HL-60 (cell line): ENCODE data around the gene ROBO1.

Source experiments
- GABPA ChIP-seq: IDR thresholded peaks from 2 replicates; pipeline ENCODE4 v1.6.1; 2012; ENCODE audit warnings: low read depth
- POLR2AphosphoS5 ChIP-seq: IDR thresholded peaks from 2 replicates; pipeline ENCODE4 v1.6.1; 2012; ENCODE audit warnings: low read depth
- TF ChIP-seq, protein P1 (sequence below): IDR thresholded peaks from one replicate; pipeline ENCODE4 v1.5.1; 2011; ENCODE audit warnings: low read length, control low read depth, inconsistent platforms; ENCODE audit not compliant: insufficient read depth

DNA sequence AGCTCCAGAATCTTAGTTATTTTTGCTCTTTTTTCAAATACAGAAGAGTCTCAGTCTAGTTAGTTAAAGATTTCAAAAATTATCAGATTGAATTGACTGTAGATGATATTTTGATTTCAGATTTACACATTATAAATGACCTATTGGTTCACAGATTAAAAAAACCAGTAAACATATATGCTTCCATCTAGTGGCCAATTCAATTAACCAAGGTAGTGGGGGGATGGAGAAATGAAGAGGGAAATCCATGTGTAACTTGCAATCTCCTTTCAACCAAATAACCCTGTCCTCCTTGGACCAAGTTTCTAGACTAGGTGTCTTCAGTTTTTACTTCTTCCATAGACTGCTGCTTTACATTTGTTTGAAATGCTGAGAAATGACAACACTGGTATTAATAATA lies 789.8 kb downstream of the ROBO1 start:
- TF ChIP-seq, protein P1, sequence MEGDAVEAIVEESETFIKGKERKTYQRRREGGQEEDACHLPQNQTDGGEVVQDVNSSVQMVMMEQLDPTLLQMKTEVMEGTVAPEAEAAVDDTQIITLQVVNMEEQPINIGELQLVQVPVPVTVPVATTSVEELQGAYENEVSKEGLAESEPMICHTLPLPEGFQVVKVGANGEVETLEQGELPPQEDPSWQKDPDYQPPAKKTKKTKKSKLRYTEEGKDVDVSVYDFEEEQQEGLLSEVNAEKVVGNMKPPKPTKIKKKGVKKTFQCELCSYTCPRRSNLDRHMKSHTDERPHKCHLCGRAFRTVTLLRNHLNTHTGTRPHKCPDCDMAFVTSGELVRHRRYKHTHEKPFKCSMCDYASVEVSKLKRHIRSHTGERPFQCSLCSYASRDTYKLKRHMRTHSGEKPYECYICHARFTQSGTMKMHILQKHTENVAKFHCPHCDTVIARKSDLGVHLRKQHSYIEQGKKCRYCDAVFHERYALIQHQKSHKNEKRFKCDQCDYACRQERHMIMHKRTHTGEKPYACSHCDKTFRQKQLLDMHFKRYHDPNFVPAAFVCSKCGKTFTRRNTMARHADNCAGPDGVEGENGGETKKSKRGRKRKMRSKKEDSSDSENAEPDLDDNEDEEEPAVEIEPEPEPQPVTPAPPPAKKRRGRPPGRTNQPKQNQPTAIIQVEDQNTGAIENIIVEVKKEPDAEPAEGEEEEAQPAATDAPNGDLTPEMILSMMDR, result no peak
- no peak for TF ChIP-seq GABPA
- TF ChIP-seq POLR2AphosphoS5, result no peak
